ENCODE data around the gene NUFIP1.
"Not testable (repeated sequence)": the region's sequence is repeated elsewhere in the genome, so short reads cannot be mapped to it uniquely, and the experiment has no call there.

Gene NUFIP1

DNA sequence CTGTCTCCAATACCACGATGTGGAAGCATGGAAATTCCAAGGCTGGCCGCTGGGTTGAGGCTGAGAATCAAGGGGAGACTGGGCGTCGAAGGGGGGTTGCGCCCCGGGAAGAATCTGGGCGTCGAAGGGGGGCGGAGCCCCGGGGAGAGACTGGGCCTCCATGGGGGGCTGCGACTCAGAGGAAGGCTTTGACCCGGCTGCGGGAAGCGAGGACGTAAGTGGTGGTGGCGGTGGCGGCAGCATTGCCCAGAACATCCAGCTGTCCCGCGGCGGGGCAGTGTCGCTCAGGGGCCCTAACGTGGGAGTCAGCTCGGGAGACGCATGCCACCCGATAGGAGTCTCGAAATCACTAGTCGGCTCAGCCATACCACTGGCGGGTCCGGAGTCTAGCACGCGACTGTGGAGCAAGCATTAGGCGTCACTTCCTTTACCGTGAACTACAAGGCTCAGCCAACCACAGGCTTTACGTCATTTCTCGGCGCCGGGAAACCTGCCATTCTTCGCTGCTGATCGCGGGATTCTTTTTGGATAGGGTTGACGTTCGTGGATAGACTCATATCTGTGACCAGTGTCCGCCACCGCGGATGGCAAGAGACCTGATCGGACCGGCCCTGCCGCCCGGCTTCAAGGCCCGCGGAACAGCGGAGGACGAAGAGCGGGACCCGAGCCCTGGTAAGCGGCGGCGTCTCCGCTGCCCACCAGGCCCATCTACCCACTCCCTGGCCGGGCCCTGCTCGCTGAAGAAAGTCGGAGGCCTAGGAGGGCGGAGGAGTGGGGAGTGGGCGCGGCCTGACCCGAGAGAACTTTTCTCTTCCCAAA lies at the start of gene NUFIP1, which contains the start of gene GPALPP1:
TSS of gene NUFIP1 (minus strand) at position 401 of the 819 bp plus-strand sequence. CDS start at position 366, 35 bp downstream.
TSS of gene GPALPP1 (plus strand) at position 468 of the 819 bp plus-strand sequence. CDS start at position 585, 117 bp downstream.
- peak; percentile 84 for DNase-seq (ENCODE audit: low read depth)

DNA sequence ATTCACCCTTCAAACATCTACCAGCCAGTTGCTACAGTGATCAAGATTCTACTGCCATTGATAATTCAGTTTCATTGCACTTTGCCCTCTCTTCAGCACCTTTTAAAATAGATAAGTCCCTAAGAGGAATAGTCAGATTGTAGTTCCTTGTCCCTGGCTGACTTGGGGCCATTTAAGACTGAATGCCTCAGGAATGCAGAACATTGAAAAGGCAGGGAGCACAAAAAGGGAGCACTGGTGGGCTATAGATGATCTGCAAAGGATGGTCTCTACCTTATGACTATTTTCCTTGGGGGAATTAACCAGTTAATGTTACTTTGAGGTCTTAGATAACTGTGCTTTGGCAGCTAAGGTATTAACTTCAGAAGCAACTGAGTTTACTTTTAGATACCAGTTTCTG lies 46.9 kb upstream of the NUFIP1 start:
- DNase-seq (ENCODE audit: low read depth) = no peak

DNA sequence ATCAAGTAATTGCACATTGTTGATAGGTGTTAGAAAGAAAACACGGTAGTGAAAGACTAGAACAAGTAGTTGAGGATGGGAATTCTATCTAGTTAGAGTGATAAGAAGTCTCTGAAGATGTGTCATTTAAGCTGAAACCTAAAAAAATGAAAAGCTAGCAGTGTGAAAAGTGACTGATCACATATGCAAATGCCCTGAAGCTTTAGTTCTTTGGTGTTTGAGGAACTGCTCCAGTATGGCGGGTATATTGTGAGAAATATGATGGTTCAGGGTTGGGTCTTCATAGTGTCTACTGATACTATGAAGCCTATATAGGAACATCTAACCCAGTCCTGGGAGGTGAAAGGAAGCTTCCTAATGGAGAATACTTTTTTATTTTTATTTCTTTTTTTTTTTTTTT lies 45.1 kb upstream of the NUFIP1 start:
- no peak for DNase-seq (ENCODE audit: low read depth)

DNA sequence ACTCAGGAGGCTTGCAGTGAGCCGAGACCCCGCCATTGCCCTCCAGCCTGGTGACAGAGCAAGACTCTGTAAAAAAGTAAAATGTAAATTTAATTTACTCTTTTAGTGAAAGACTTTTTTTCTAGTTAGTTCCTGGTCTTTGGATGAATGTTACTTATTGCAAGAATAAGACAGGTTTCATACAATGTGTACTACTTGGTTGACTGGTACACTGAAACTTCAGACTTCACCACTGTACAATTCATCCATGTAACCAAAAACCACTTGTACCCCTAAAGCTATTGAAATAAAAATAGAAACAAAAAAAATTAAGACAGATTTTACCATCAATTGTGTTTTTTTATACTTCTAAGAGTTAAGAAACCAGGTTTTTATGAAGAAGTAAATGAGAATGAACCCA lies 35.6 kb upstream of the NUFIP1 start:
- no peak for DNase-seq (ENCODE audit: low read depth)

DNA sequence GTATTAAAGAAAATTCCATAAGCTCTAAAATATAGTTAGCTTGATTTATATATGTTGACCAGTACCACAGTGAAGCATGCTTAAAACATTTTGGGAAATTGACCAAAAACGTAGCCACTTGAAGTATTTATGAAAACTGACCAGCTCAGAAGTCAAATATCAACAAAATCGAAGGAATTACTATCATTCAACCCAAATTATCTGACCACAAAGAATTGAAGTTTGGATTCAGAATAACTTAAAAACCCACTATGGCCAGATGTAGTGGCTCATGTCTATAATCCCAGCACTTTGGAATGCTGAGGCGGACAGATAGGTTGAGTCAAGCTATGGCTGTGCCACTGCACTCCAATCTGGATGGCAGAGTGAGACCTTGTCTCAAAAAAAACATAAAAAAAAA lies 32.0 kb upstream of the NUFIP1 start:
- DNase-seq (ENCODE audit: low read depth) = no peak

DNA sequence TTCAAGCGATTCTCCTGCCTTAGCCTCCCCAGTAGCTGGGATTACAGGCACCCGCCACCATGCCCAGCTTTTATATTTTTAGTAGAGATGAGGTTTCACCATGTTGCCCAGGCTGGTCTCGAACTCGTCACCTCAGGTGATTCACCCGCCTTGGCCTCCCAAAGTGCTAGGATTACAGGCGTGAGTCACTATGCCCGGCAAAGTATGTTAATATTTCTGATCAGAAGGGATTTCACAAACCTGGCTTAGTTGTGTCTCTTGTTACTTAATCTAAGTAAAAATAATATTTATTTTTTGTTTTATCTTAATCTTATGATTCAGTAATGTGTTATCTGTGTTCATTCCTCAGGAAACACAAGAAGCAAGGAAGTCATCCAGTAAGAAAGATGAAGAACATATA lies 30.7 kb upstream of the NUFIP1 start:
- not testable (repeated sequence) for DNase-seq (ENCODE audit: low read depth)

DNA sequence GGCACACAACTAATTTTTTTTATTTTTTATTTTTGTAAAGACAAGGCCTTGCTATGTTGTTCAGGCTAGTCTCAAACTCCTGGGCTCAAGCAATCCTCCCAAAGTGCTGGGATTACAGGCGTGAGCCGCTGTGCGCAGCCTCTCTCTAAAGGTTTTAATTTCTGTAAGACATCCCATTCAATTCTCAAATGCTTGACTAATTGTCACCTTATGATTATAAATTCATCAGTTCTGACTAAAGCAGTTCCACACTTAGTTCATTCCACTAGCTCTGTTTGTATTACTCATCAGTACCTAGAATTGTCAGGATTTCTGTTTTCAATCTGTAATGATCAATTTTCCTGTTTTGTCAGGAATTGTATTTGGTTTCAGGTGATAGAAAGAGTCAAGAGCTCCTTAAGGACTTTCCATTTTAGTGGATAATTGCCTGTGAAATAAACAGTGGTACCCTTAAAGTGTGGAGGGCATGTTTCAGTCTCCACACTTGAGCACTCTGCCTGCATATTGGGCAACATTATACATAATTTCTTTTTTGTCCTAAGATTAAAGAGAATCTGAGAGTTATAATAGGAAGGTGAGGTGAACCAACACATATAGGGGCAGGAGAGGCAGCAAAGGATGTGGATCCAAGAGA lies 27.6 kb upstream of the NUFIP1 start:
- no peak for DNase-seq (ENCODE audit: low read depth)

DNA sequence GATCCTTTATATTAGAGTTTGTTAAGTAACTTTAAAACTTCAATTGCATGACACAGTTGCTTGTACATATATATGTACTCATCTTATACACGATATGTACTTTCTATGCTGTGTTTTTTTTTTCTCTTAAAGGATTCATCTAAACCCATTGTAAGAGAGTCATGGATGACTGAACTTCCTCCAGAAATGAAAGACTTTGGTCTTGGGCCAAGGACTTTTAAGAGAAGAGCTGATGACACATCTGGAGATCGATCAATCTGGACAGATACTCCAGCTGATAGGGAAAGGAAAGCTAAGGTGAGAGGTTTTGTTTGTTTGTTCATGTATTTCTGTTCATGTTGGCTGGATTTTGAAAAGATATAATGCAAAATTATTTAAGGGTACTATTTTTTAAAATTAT lies 26.0 kb upstream of the NUFIP1 start:
- DNase-seq (ENCODE audit: low read depth) = no peak

DNA sequence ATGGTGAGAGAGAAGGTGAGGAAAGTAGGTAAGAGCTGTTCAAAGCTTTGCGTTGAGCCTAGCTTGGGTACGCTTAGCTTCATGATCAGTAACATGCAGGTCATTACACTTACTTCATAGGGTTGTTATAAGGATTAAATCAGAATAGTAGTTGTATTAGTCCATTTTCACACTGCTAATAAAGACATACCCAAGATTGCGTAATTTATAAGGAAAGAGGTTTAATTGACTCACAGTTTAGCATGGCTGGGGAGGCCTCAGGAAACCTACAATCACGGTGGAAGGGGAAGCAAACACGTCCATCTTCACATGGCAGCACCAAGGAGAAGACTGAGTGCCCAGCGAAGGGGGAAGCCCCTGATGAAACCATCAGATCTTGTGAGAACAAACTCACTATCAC lies 21.9 kb upstream of the NUFIP1 start:
- no peak for DNase-seq (ENCODE audit: low read depth)

DNA sequence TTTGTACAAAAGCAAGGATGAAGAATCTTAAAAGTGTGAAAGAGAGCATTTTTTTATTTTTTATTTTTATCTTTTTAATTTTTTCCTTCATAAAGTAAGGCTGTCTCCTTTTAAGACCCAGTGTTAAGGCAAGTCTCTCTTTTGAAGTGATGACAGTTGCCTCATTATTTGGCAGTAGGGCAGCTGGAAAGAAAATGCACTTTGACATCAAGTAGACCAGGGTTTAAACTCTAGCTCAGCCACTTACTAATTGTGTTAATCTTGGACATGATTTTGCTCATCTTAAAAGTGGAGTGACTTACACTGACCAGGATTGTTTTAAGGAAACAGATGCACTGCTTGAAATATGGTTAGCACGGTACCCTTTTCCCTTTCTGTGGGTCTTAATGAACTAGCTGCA lies 18.6 kb upstream of the NUFIP1 start:
- no peak for DNase-seq (ENCODE audit: low read depth)

DNA sequence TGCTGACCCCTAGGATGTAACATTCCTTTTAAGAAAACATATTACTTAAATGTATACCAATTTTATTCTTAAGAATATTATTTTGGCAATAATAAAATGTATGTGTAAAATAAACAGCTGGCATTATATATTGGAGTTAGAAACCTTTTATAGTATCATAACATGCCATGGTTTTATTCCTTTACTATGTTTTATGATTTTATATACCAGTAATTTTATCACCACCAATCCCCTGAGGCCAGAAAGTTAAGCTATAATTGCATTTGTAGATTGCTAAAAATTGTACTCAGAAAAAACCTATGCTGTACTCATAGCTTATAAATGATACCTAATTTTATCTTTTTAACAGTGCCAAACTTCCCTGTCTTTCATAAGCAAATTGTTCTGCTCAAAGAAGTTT lies 18.0 kb upstream of the NUFIP1 start:
- no peak for DNase-seq (ENCODE audit: low read depth)

DNA sequence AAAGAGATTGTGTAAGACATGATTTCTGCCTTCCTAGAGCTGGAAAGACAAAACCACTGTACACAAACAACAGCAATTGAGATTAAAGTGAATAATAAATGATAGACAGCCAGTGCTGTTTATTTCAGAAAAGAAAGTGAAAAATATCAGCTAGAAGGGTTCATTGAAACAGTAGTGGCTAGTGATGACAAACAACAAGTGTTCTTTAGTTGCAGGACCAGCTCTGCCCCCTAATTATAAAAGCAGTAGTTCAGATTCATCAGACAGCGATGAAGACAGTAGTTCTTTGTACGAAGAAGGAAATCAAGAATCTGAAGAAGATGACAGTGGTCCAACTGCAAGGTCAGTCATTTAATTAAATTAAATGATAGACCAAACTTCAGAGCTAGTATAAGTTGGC lies 14.8 kb upstream of the NUFIP1 start:
- DNase-seq (ENCODE audit: low read depth) = no peak

DNA sequence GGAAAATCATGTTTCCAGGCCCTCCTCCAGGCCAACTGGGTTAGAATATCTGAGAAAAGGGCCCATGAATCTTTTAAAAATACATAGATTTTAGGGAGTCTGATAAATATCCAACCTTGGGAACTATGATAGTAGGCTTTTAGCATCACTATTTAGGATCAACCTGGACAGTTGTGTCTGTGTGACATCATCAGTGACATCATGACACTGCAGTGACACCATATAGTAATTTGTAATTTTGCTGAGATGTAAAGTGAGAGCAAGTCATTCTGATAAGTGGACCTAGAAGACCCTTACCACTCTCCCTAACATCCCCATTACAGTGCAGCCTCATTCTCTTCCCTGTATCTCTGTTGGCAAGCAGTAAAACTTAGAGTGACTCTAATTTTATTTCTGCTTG lies 14.1 kb upstream of the NUFIP1 start:
- no peak for DNase-seq (ENCODE audit: low read depth)

DNA sequence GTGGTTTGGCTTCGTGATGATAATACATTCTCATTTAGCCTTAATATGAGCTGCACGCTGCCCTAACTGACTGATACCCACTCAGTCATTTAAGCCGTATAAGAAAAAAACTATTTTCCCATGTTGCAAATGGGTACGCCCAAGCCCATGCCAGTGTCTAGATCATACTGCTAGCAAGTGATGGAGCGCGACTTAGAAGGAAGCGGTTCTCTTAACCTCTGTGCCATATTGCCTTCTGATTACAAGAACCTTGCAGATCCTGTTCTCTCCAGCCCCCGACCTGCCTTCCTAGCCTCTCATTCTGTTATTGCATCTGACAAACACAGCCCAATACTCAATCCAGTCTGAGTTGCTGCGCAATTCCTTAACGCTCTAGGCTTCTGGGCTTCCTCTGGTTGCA lies 670 bp upstream of the NUFIP1 start:
- no peak for DNase-seq (ENCODE audit: low read depth)

DNA sequence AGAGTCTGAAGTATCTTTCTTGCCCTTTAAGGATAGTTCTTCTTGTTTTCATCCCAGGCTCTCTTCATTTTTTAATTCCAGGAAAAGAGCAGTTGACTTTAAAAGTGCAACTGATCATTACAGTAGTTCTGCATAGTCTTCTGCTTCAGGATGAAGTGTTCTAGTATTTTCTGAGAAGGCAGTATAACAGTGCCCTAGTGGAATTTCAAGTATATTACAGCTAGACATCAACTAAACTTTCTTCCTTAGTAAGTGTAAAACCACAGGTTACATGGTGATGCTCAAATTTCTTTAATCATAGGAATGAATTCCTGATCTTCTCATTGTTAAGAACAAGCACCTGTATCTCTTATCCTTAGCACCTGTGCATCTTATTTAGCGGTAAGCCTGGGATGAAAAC lies 10.9 kb downstream of the NUFIP1 start:
- no peak for DNase-seq (ENCODE audit: low read depth)

DNA sequence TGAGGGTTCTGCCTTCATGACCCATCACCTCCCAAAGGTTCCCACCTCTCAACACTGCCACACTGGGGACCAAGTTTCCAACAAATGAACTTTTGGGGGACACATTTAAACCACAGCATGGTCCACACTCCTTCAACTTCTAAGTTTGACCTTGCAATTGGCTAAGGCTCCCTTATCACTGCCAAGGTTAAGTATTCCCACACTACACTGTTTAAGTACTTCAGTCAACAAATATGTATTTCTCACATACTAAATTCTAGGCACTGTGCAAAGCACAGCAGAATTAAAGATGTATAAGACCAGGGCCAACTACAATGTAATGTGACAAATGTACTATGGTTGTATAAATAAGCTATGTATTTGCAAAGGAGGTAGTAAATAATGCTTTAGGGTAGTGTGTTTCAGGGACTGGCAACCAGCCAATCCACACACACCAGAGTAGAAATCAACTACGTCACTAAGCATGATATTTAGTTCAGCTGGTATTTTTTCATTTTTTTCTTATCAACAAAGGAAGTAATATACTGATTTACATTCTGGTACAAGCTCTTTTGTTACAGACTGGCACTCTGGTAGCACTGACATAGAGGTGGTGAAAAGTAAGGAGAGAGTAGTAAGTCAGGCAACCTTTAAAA lies 12.2 kb downstream of the NUFIP1 start:
- DNase-seq (ENCODE audit: low read depth) = no peak

DNA sequence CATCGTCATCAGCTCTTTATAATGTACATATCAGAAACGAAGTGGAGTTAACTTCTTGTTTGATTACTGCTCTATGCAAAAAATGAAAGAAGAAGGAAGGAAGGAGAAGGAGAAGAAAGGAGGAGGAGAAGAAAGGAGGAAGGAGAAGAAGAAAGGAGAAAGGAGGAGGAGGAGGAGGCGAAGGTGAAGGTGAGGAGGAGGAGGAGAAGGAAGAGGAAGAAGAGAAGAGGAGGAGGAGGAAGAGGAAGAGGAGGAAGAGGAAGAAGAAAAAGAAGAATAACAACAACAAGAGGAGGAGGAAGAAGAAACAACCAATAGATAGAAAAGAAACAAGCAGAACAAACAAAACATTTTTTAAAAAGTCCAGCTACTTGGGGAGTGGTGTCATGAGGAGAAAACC lies 13.1 kb downstream of the NUFIP1 start:
- DNase-seq (ENCODE audit: low read depth) = no peak

DNA sequence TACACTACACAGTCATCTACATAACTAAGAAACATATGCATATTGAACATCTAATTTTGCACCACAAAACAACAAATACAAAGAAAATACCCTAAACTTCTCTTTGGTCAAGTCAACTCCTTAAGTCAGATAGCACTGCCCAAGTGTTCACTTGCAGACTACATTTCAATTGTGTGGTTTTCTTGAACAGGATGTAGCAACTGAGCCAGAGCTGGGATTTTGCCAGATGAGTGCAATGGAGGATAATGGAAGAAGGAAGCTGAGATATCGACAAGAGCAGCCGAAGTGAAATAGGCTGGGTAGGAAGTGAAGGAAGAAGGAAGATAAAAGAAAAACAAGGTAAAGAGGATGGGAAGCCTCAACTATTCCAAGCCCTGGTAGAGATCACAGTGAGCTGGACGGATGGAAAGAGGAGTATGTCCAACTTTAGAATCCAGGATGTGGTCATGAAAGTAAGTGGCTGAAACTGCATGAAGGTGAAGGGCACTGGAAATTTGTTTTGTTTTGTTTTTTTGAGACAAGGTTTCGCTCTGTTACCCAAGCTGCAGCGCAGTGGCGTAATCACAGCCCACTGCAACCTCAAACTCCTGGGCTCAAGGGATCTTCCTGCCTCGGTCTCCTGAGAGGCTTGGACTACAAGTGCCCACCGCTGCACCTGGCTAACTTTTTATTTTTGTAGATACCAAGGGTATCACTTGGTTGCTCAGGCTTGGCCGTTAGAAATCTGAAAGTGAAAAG lies 15.0 kb downstream of the NUFIP1 start:
- DNase-seq (ENCODE audit: low read depth) = no peak

DNA sequence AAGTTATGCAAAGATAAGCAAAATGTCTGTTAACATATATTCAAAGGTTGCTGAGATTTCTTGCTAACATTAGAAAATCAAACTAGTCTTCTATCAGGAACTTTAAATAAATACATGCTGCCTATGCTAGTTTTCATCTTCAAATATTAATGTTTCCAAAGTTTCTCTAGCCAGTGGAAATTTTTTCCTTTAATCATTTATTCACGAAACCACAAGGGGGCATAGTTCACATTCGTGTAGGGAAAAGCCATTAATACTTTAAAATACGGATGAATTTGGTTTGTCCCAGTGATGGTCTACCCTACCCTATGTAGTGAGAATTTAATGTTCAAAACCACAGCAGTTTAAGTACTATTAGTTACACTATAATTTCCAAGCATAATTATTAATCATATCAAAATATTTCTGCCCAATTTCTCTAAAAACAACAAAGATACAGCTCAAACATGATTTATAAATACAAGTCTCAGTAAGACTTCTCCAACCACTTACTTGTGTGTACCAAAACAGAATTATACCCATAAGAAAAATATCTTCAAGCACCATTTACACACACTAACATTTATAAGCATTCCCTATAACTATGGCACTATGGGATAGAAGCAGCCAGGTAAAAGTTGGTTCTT lies 16.2 kb downstream of the NUFIP1 start:
- no peak for DNase-seq (ENCODE audit: low read depth)

DNA sequence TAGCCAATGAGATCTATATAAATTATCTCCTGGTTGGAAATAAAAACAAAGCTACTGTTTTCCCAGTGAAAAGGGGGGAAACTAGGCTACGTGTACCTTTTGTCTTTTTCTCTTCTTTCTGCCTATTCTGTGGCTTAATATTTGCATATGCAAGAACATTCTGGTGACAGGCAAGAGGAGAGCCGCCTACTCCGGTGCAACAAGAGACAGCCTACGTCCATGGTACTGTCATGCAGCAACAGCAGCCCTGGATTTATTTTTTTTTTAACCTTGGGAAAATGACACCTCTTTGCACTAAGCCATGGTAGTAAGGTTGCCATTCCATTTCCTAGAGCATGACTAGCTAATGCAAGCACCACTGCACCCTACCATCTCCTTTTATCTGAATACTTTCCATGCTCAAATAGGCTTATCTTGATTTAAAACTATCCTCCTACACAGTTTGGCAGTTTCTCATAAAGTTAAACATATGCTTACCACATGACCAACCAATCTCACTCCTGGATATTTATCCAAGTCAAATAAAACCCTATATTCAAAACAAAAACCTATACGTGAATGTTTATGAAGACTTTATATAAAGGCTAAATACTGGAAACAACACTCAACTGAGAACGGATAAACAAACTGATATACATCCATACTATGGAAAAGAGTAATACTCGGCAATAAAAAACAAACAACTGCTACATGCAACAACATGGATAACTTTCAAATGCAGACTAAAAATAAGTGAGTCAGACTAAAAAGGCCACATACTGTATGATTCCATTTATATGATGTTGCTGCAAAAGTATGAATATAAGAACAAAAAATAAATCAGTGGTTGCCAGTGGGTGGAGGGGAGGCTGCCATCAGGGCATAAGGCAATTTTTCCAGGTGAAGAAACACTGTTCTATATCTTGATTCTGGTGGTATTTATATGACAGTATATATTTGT lies 17.3 kb downstream of the NUFIP1 start:
- DNase-seq (ENCODE audit: low read depth) = no peak
